HL-60 (cell line): ENCODE measurements around the gene ZACN.

Source experiments
- DNase-seq, 2 experiments: peaks; one replicate each; pipeline ENCODE4 v3.0.0-alpha.2; 2010 to 2020; ENCODE audit warnings: low read depth in 1 of 2, low spot score in 1 of 2
- H3K27ac ChIP-seq: fragments of 250-450 bp; sonication (Bioruptor Pico); replicated peaks from 2 replicates; pipeline ENCODE4 v1.5.1; 2020; ENCODE audit warnings: mild to moderate bottlenecking, moderate library complexity
- H3K27me3 ChIP-seq: fragments of 250-450 bp; sonication (Bioruptor Pico); 2 replicates; pipeline ENCODE4 v1.5.1; 2021; ENCODE audit warnings: mild to moderate bottlenecking, moderate library complexity; ENCODE audit not compliant: insufficient read depth, poor library complexity, severe bottlenecking
- H3K4me3 ChIP-seq: replicated peaks from 2 replicates; pipeline ENCODE4 v1.5.1; 2011; ENCODE audit warnings: mild to moderate bottlenecking, control low read depth, low read length; ENCODE audit not compliant: insufficient read depth
- GABPA ChIP-seq: IDR thresholded peaks from 2 replicates; pipeline ENCODE4 v1.6.1; 2012; ENCODE audit warnings: low read depth
- POLR2AphosphoS5 ChIP-seq: IDR thresholded peaks from 2 replicates; pipeline ENCODE4 v1.6.1; 2012; ENCODE audit warnings: low read depth
- SPI1 ChIP-seq: IDR thresholded peaks from 2 replicates; pipeline ENCODE4 v1.6.1; 2012; ENCODE audit warnings: low read depth, mild to moderate bottlenecking, borderline replicate concordance
- TF ChIP-seq, protein P1 (sequence below): IDR thresholded peaks from 2 replicates; pipeline ENCODE4 v1.6.1; 2012; ENCODE audit warnings: low read depth; ENCODE audit not compliant: insufficient replicate concordance
- TF ChIP-seq, protein P2 (sequence below): IDR thresholded peaks from one replicate; pipeline ENCODE4 v1.5.1; 2011; ENCODE audit warnings: low read length, control low read depth, inconsistent platforms; ENCODE audit not compliant: insufficient read depth

Gene ZACN

DNA sequence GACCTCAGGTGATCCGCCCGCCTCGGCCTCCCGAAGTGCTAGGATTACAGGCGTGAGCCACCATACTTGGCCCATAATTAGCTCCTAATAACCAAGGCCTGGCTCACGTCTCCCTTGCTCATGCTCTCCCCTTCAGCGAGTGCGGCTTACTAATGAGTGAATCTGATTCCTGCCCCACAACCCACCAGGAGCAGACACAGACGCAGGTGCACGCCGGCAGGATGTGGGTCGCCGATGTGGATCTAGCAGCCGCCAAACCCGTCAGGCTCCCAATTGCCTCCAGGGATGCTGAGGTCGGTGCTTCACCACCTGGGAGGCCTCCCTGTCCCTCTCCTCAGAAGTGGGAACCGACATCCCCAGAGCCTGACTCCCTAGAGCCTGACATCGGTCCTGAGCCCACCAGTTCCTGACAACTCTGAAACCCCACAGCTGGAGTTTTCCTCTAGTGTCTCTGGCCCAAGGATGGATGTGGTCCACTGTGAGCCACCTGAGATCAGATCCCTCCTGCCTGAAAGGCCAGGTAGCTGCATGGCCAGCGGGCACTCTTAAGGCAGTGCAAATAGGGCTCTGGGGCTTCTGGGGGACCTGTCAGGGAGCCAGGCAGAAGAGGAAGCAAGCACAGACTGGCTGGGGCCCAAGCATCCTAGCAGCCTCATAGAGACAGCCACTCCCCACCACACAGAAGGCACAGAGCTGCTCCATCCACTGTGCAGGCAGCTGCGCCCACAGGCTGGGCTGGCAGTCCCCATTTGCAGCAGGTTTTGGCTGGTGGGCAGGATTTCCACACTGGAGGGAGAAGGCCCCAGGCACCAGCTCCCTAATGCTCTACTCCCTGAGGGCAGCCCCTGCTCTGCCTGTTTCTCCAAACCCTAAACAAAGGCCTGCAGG, 13.8 kb downstream of the ZACN start:
- H3K27me3 ChIP-seq = no peaks in the 10 kb centered on the region
- no peak overlapping the region for H3K27ac ChIP-seq
- TF ChIP-seq POLR2AphosphoS5 (no peak), SPI1 (no peak), GABPA (no peak)
- TF ChIP-seq, protein P1, sequence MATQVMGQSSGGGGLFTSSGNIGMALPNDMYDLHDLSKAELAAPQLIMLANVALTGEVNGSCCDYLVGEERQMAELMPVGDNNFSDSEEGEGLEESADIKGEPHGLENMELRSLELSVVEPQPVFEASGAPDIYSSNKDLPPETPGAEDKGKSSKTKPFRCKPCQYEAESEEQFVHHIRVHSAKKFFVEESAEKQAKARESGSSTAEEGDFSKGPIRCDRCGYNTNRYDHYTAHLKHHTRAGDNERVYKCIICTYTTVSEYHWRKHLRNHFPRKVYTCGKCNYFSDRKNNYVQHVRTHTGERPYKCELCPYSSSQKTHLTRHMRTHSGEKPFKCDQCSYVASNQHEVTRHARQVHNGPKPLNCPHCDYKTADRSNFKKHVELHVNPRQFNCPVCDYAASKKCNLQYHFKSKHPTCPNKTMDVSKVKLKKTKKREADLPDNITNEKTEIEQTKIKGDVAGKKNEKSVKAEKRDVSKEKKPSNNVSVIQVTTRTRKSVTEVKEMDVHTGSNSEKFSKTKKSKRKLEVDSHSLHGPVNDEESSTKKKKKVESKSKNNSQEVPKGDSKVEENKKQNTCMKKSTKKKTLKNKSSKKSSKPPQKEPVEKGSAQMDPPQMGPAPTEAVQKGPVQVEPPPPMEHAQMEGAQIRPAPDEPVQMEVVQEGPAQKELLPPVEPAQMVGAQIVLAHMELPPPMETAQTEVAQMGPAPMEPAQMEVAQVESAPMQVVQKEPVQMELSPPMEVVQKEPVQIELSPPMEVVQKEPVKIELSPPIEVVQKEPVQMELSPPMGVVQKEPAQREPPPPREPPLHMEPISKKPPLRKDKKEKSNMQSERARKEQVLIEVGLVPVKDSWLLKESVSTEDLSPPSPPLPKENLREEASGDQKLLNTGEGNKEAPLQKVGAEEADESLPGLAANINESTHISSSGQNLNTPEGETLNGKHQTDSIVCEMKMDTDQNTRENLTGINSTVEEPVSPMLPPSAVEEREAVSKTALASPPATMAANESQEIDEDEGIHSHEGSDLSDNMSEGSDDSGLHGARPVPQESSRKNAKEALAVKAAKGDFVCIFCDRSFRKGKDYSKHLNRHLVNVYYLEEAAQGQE = no peak
- TF ChIP-seq, protein P2, sequence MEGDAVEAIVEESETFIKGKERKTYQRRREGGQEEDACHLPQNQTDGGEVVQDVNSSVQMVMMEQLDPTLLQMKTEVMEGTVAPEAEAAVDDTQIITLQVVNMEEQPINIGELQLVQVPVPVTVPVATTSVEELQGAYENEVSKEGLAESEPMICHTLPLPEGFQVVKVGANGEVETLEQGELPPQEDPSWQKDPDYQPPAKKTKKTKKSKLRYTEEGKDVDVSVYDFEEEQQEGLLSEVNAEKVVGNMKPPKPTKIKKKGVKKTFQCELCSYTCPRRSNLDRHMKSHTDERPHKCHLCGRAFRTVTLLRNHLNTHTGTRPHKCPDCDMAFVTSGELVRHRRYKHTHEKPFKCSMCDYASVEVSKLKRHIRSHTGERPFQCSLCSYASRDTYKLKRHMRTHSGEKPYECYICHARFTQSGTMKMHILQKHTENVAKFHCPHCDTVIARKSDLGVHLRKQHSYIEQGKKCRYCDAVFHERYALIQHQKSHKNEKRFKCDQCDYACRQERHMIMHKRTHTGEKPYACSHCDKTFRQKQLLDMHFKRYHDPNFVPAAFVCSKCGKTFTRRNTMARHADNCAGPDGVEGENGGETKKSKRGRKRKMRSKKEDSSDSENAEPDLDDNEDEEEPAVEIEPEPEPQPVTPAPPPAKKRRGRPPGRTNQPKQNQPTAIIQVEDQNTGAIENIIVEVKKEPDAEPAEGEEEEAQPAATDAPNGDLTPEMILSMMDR = no peak
- no peak for DNase-seq
- no peak overlapping the region for H3K4me3 ChIP-seq

DNA sequence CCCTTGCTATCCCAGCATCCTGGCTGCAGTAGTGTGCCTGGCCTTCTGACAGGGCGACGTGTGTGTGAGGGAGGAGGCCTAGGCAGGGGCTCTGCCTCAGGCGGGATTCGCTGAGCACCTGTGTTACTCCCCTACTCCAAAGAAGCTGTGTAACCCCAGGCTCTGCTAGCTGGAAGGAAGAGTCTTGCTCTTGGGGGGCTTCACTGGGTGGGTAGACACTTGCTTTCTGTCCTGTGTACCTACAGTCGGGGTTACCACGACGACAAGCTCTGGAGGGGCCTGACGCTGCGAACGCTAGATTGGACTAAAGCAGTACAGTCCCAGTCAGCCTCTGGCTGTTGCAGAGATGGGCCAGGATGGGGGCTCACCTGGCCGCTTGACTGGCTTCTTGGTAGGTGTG, 15.1 kb downstream of the ZACN start:
- Histone ChIP-seq H3K27ac (no peak overlapping the region), H3K27me3 (no peaks in the 10 kb centered on the region), H3K4me3 (no peak overlapping the region)
- TF ChIP-seq GABPA (no peak), POLR2AphosphoS5 (no peak), SPI1 (no peak)
- TF ChIP-seq, protein P2 = no peak
- TF ChIP-seq, protein P1 = no peak
- DNase-seq = no peak

GRCh38 chr17:76095943-76096342, 17.0 kb downstream of the ZACN start:
- Histone ChIP-seq H3K4me3 (no peak overlapping the region), H3K27me3 (no peaks in the 10 kb centered on the region), H3K27ac (no peak overlapping the region)
- no peak for DNase-seq
- TF ChIP-seq SPI1 (no peak), GABPA (no peak), POLR2AphosphoS5 (no peak)
- TF ChIP-seq, protein P2 = no peak
- TF ChIP-seq, protein P1 = no peak
